K562 (cell line): ENCODE measurements around the gene CNFN. TPM values are rescaled to one million over a fixed set of nuclear protein-coding genes. Genes with fewer than 3 reads are reported as not detected.

Experiments used
- ATAC-seq: fragments of 200-7000 bp; cut with Tn5 transposase; 3 replicates; pipeline ENCODE4 v1.9.1; 2020; ENCODE audit warnings: moderate library complexity
- BruUV-seq: library from RNA; stranded (reverse); fragments of 400-500 nt; replicated peaks from 2 replicates; lab custom pipeline; 2021; lab: Mats Ljungman, UMichigan
- CTCF ChIA-PET: fragments of 300-600 bp; formaldehyde crosslinking; extraction: SDS; loops from one replicate; lab custom pipeline; 2021; ENCODE audit warnings: low intra/inter-chr PET ratio; lab: Yijun Ruan, JAX
- POLR2A ChIA-PET: fragments of 300-600, 350-650 bp; sonication (Branson Sonifier 250); formaldehyde crosslinking; extraction: SDS; loops from one replicate; lab custom pipeline; 2021; ENCODE audit warnings: antibody characterized with exemption, inconsistent platforms; lab: Yijun Ruan, JAX
- DNase-seq, 4 experiments: peaks; one replicate each; pipeline versions ENCODE4 v3.0.0 to v3.0.0-alpha.2; 2011 to 2018; ENCODE audit warnings: low spot score in 3 of 4, mixed read lengths in 3 of 4; ENCODE audit errors: extremely low read depth in 1 of 4
- FAIRE-seq: peaks from 2 replicates; lab custom pipeline; 2011; peaks lifted over from hg19 to GRCh38; lab: Jason Lieb, UNC
- H2AFZ ChIP-seq: 2 replicates; pipeline ENCODE4 v1.6.0; 2011; ENCODE audit warnings: low read depth, low read length, control low read depth, inconsistent platforms
- H3K27ac ChIP-seq: fragments of 200-600 bp; 3 replicates; pipeline ENCODE4 v1.8.0; 2011; ENCODE audit warnings: low read depth, mild to moderate bottlenecking, control low read depth, inconsistent platforms, low read length, moderate library complexity, mixed read lengths; ENCODE audit errors: extremely low read depth
- H3K27me3 ChIP-seq, 2 experiments: fragments of 300-600 bp in 1 of 2; 2 replicates in 1 of 2; 3 replicates in 1 of 2; pipeline versions ENCODE4 v1.6.0 to v1.8.0; 2011; ENCODE audit warnings: inconsistent platforms in 2 of 2, low read length in 2 of 2, mild to moderate bottlenecking in 1 of 2, mixed read lengths in 1 of 2, moderate library complexity in 1 of 2; ENCODE audit not compliant: control insufficient read depth in 2 of 2, insufficient read depth in 2 of 2
- H3K36me3 ChIP-seq: fragments of 300-600 bp; 3 replicates; pipeline ENCODE4 v1.8.0; 2011; ENCODE audit warnings: mild to moderate bottlenecking, low read length, inconsistent platforms; ENCODE audit not compliant: control insufficient read depth, insufficient read depth
- H3K4me1 ChIP-seq, 2 experiments: fragments of 200-600 bp in 1 of 2; replicated peaks in 1 of 2; 2 replicates in 1 of 2; 3 replicates in 1 of 2; pipeline versions ENCODE4 v1.5.1 to v1.8.0; 2011; ENCODE audit warnings: inconsistent platforms in 2 of 2, low read length in 2 of 2, mild to moderate bottlenecking in 1 of 2, mixed read lengths in 1 of 2, moderate library complexity in 1 of 2; ENCODE audit not compliant: control insufficient read depth in 2 of 2, insufficient read depth in 2 of 2
- H3K4me2 ChIP-seq: 2 replicates; pipeline ENCODE4 v1.6.1; 2011; ENCODE audit warnings: low read length, control low read depth, inconsistent platforms, mixed read lengths; ENCODE audit not compliant: insufficient read depth
- H3K4me3 ChIP-seq: fragments of 200-600 bp; sonication (generic), shearing (Covaris generic); 2 replicates; pipeline ENCODE4 v1.5.1; 2016; ENCODE audit warnings: control low read depth, inconsistent platforms
- H3K79me2 ChIP-seq: fragments of 200-600 bp; 3 replicates; pipeline ENCODE4 v1.8.0; 2011; ENCODE audit warnings: low read length, inconsistent platforms; ENCODE audit not compliant: control insufficient read depth, insufficient read depth
- H3K9ac ChIP-seq, 2 experiments: 2 replicates each; pipeline versions ENCODE4 v1.6.0 to v1.6.1; 2011; ENCODE audit warnings: low read depth in 2 of 2, low read length in 2 of 2, control low read depth in 1 of 2, inconsistent platforms in 1 of 2, mild to moderate bottlenecking in 1 of 2, mixed read lengths in 1 of 2; ENCODE audit not compliant: insufficient read depth in 1 of 2
- H3K9me1 ChIP-seq: one replicate; pipeline ENCODE4 v1.6.0; 2011; ENCODE audit warnings: inconsistent platforms, mild to moderate bottlenecking, low read length, moderate library complexity; ENCODE audit not compliant: control insufficient read depth, insufficient read depth
- H3K9me3 ChIP-seq: replicated peaks from 2 replicates; pipeline ENCODE4 v1.5.1; 2011; ENCODE audit warnings: low read depth, low read length, inconsistent platforms; ENCODE audit not compliant: control insufficient read depth, insufficient read depth
- H4K20me1 ChIP-seq: replicated peaks from 2 replicates; pipeline ENCODE4 v1.6.1; 2011; ENCODE audit warnings: low read length, inconsistent platforms, mixed read lengths; ENCODE audit not compliant: control insufficient read depth, insufficient read depth
- ARID3B ChIP-seq: fragments of 250-450 bp; sonication (Bioruptor Pico); IDR thresholded peaks from 2 replicates; pipeline ENCODE4 v1.4.0; 2020; ENCODE audit warnings: borderline replicate concordance
- ARID4B ChIP-seq: sonication (generic); formaldehyde crosslinking; IDR thresholded peaks from 2 replicates; pipeline ENCODE4 v1.8.0; 2022; ENCODE audit warnings: mild to moderate bottlenecking, missing genetic modification reagents
- HIVEP1 ChIP-seq: fragments of 250-450 bp; sonication (Bioruptor Pico); IDR thresholded peaks from 2 replicates; pipeline ENCODE4 v1.4.0; 2020; ENCODE audit warnings: mild to moderate bottlenecking
- SMAD2 ChIP-seq: fragments of 150-350 bp; IDR thresholded peaks from 2 replicates; pipeline ENCODE4 v1.6.1; 2014; ENCODE audit warnings: low read depth, mild to moderate bottlenecking, low read length
- ZBTB33 ChIP-seq: sonication (generic); formaldehyde crosslinking; IDR thresholded peaks from 2 replicates; pipeline ENCODE4 v1.8.1; 2023; ENCODE audit warnings: mild to moderate bottlenecking, missing genetic modification reagents
- ZNF140 ChIP-seq: fragments of 250-450 bp; sonication (Bioruptor Pico); IDR thresholded peaks from 2 replicates; pipeline ENCODE4 v1.8.0; 2021; ENCODE audit warnings: moderate library complexity, mild to moderate bottlenecking, inconsistent platforms
- WGBS: fragments of 100-300 bp; shearing (Covaris generic); methylation state at CpG from one replicate; pipeline ENCODE4 v1.1.6; 2016; ENCODE audit warnings: low coverage, mixed read lengths; ENCODE audit not compliant: insufficient coverage; ENCODE audit errors: missing lambda C conversion rate; 5-methylcytosine and 5-hydroxymethylcytosine counted together
- in situ Hi-C: fragments of 300-500 bp; cut with MboI; formaldehyde crosslinking; loops from 4 replicates; pipeline ENCODE4 v1.15.0; 2018; ENCODE audit warnings: inconsistent platforms, mixed read lengths
- intact Hi-C: fragments of 100-400 bp; cut with micrococcal nuclease; formaldehyde crosslinking; loops from 2 replicates; pipeline ENCODE4 v1.14.2; 2022
- polyA plus RNA-seq, 8 experiments: library from polyadenylated mRNA; depleted of rRNA in 4 of 8; stranded (reverse) in 5 of 8; unstranded in 3 of 8; fragments of >200 nt; fragmentation: Nextera tagmentation in 2 of 8; fragmentation: Illumina TruSeq in 1 of 8; extraction: Ambion mirVana in 2 of 8; extraction: Trizol in 1 of 8; gene quantifications; 2 replicates each; pipeline versions ENCODE4 v1.2.1 to v1.2.3, GENCODE V29; 2011 to 2014; ENCODE audit warnings: inconsistent platforms in 1 of 8, missing spikeins in 1 of 8
- total RNA-seq, 7 experiments: library from RNA; depleted of rRNA in 6 of 7; stranded (reverse); fragments of >200 nt in 6 of 7; fragmentation: Illumina TruSeq in 2 of 7; extraction: Trizol in 2 of 7; gene quantifications; 2 replicates each; pipeline versions ENCODE4 v1.2.1 to v1.2.3, GENCODE V29; 2011 to 2021; ENCODE audit warnings: low replicate concordance in 1 of 7

CNFN gene
- total and polyA plus RNA-seq, 9 of the 15 experiments (the other 6 are each of a cell fraction or from before 2014, with no cell fraction given): 0.18 to 0.52 (median 0.27) TPM; not detected in 5

- BruUV-seq: no TSS peak
Measured at GRCh38 chr19:42421591-42422031, 31.5 kb upstream of the CNFN start.

More at GRCh38 chr19:42421591-42422031, 31.5 kb upstream of the CNFN start:
- H3K79me2 ChIP-seq: no peaks in the 10 kb centered on the region
- in situ Hi-C loops: no loop called here
- CTCF ChIA-PET: no interaction called here
- no peak for FAIRE-seq
- no peak for TF ChIP-seq ZNF140 (CRISPR knock-in tag)
- TF ChIP-seq HIVEP1: no peak
- no peak for TF ChIP-seq SMAD2
- TF ChIP-seq ARID3B (CRISPR knock-in tag): no peak
- TF ChIP-seq ARID4B: no peak
- no peak for TF ChIP-seq ZBTB33 (CRISPR knock-in tag)
- H3K9me3 ChIP-seq: no peaks in the 10 kb centered on the region
- H3K27me3 ChIP-seq: peaks cover 0 to 5% of the 10 kb centered on the region in 2 experiments; a peak in 1 of 5 replicates
- no peak overlapping the region for H3K27ac ChIP-seq
- no peak overlapping the region; a peak in 1 of 4 replicates for H3K9ac ChIP-seq
- no peaks in the 10 kb centered on the region for H3K36me3 ChIP-seq
- H3K4me2 ChIP-seq: no peak overlapping the region
- WGBS: 14% methylated on average over 9 of the region's 9 CpGs
- ATAC-seq: no peak
- POLR2A ChIA-PET: interaction anchor here (0.7 kb wide), 2 partner anchors 15 to 25 kb away, joined by 3 read pairs; no protein-coding TSS in a partner anchor
- intact Hi-C loops: no loop called here
- no peaks in the 10 kb centered on the region for H4K20me1 ChIP-seq
- H3K9me1 ChIP-seq: no peaks in the 10 kb centered on the region
- peaks cover 0 to 25% of the 10 kb centered on the region in 2 experiments; a peak in 2 of 5 replicates for H3K4me1 ChIP-seq
- no peak overlapping the region for H2AFZ ChIP-seq
- H3K4me3 ChIP-seq: no peak overlapping the region
- DNase-seq: no peak
